Heart left ventricle (tissue), 16 donors: ENCODE data around the gene C10orf120. TPM values are rescaled to one million over a fixed set of nuclear protein-coding genes. Genes with fewer than 3 reads are reported as not detected.

Source experiments
- ATAC-seq, 4 donors: fragments of 200-7000 bp; cut with Tn5 transposase; one replicate each; pipeline ENCODE4 v1.9.1; 2020 to 2022; ENCODE audit warnings: moderate library complexity in 4 of 4, mild to moderate bottlenecking in 3 of 4, moderate number of reproducible peaks in 1 of 4
- DNase-seq, 5 donors: peaks; one replicate each; pipeline ENCODE4 v3.0.0-alpha.2; 2020
- H3K27ac ChIP-seq, 12 donors: fragments of 200-600 bp; sonication (generic) in 4 of 12; one replicate each; pipeline versions ENCODE4 v1.5.0 to v1.8.0; 2016 to 2022; ENCODE audit warnings: mild to moderate bottlenecking in 2 of 12
- H3K27me3 ChIP-seq, 9 donors: fragments of 200-600 bp; sonication (generic) in 2 of 9; one replicate each; pipeline versions ENCODE4 v1.5.1 to v1.8.0; 2016 to 2022; ENCODE audit warnings: mild to moderate bottlenecking in 3 of 9
- H3K36me3 ChIP-seq, 9 donors: fragments of 200-600 bp; sonication (generic) in 2 of 9; one replicate each; pipeline versions ENCODE4 v1.5.0 to v1.8.0; 2018 to 2022; ENCODE audit warnings: mild to moderate bottlenecking in 2 of 9
- H3K4me1 ChIP-seq, 12 donors: fragments of 200-600 bp; sonication (generic) in 4 of 12; one replicate each; pipeline versions ENCODE4 v1.5.0 to v1.8.0; 2016 to 2022; ENCODE audit warnings: mild to moderate bottlenecking in 3 of 12
- H3K4me3 ChIP-seq, 12 donors: fragments of 200-600 bp; sonication (generic) in 4 of 12; one replicate each; pipeline versions ENCODE4 v1.5.0 to v1.8.0; 2017 to 2022; ENCODE audit warnings: mild to moderate bottlenecking in 9 of 12, moderate library complexity in 4 of 12
- H3K9me3 ChIP-seq, 12 donors: fragments of 200-600 bp; sonication (generic) in 4 of 12; one replicate each; pipeline versions ENCODE4 v1.5.0 to v1.8.0; 2016 to 2022; ENCODE audit warnings: mild to moderate bottlenecking in 1 of 12
- POLR2A ChIP-seq, 2 donors: fragments of 450-650 bp; IDR thresholded peaks; one replicate each; pipeline ENCODE4 v1.6.1; 2017; ENCODE audit warnings: antibody characterized with exemption in 2 of 2, mild to moderate bottlenecking in 2 of 2, moderate library complexity in 2 of 2
- WGBS, 4 donors: extraction: QIAGEN DNeasy Blood & Tissue Kit in 2 of 4; methylation state at CpG; one replicate each; pipeline versions ENCODE4 v1.1.5 to v1.1.7; 2013 to 2018; 5-methylcytosine and 5-hydroxymethylcytosine counted together
- intact Hi-C, 10 donors: fragments of 100-400 bp; cut with DNase I; formaldehyde crosslinking; loops; one replicate each; pipeline versions ENCODE4 v1.11.1 to v1.14.2; 2022
- long read RNA-seq, 3 donors: library from polyadenylated mRNA; unstranded; transcript quantifications; one replicate each; pipeline ENCODE4 v2.0.0, GENCODE V29; 2020 to 2021
- polyA plus RNA-seq, 2 donors: library from polyadenylated mRNA; stranded (reverse); fragments of 200-250 nt; gene quantifications; one replicate each; pipeline ENCODE4 v1.2.3, GENCODE V29; 2013
- total RNA-seq, 9 donors: library from RNA; depleted of rRNA in 2 of 9; stranded (reverse); fragments of >200 nt in 2 of 9; fragmentation: NEBNext Ultra II Directional in 3 of 9; extraction: Animal tissue kit (Norgen Biotek cat#: 25700) in 3 of 9; gene quantifications; one replicate each; pipeline versions ENCODE4 v1.1.0 to v1.2.4, GENCODE V29; 2016 to 2023
- TF ChIP-seq, protein P1 (sequence below), 12 donors: fragments of 200-600 bp; sonication (generic) in 4 of 12; IDR thresholded peaks; one replicate each; pipeline versions ENCODE4 v1.5.0 to v1.8.0; 2018 to 2022; ENCODE audit warnings: antibody characterized with exemption in 12 of 12, mild to moderate bottlenecking in 5 of 12
- donor health status: ischemic (EF 13 %, LVEDD 7.1; RV severe dilation, severe dysfunction).
- donor health status: healthy with polysubstance abuse.
- donor health status: DM: no; HTN: yes; CAD: no.
- donor health status: DM: no; HTN: no; CAD: no.
- donor health status: ischemic (EF 25% LVEDD 6.9; RV normal size, moderate dysfunction).
- donor health status: ischemic (EF 25% LVEDD 5.7; RV mildly dilated, moderate dysfunction).
- donor health status: healthy.
- donor health status: DM: yes; HTN: yes; CAD: no.
- donor health status: ischemic (EF 35%, LVEDD 5.7; RV mildly dilated, moderate dysfunction).
- donor health status: nonischemic (EF 11% LVEDD 7.7; RV severe dilation, severe dysfunction).
- donor health status: DM: yes; HTN: yes; CAD: no.
- donor health status: PGD.
- donor health status: ischemic (EF 29% LVEDD 5.4; RV normal size, mild dysfunction).
- donor health status: nonischemic (EF 23%, LVEDD 6.1; RV moderate dilation, normal function).

Gene C10orf120
- not detected for total RNA-seq
- polyA plus RNA-seq = not detected
- long read RNA-seq, donor 1 = 0 reads
- long read RNA-seq, donor 2 = 0 reads
- long read RNA-seq, donor 3 = 0 reads

DNA sequence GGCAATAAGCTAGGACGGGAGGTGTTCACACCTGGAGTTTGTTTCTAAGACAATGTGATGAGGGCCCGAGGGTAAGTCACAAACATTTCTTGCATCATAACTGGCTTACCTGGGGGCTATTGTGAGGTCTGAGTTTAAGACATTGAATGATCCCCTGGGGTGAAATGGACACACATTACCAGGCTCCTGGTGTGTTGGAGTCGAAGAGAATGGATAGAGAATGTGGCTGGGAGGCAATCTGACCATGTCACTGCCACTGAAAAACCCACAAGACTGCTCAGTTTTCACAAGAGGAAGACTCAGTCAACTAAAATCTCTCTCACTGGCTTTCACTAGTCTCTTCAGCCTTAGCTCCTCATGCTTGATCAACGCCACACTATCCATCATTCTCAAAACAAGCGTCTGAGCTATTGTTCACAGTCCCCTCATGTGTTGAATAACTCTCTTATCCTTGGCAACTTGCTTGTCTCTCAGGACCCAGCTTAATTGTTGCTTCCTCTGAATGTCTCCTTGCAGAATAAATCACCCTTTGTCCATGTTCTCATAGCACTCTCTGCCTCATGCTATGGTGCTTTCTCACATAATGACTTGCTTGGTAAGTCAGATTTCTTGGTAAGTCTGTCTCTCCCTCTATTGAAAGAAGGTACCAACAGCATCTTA, at the start of gene C10orf120:
TSS of gene C10orf120 (minus strand) at position 51 of the 660 bp plus-strand sequence. CDS start 56 bp downstream, outside the sequence.
- Histone ChIP-seq H3K4me3 (no peak within 1 kb of the TSS), H3K9me3 (no peaks in the 10 kb centered on the region), H3K27me3 (no peaks in the 10 kb centered on the region), H3K36me3 (no peaks in the 10 kb centered on the region), H3K27ac (no peak within 1 kb of the TSS), H3K4me1 (no peaks in the 10 kb centered on the region)
- DNase-seq = no peak
- ATAC-seq = no peak
- intact Hi-C loops = loop anchor here in 9 of 10 donors (5.0 to 10.0 kb wide), 7 partner anchors 53 to 425 kb away; partner anchors contain the start of genes DMBT1 (in 2 of the 9) and BTBD16 (in 1 of the 9)
- TF ChIP-seq, protein P1, sequence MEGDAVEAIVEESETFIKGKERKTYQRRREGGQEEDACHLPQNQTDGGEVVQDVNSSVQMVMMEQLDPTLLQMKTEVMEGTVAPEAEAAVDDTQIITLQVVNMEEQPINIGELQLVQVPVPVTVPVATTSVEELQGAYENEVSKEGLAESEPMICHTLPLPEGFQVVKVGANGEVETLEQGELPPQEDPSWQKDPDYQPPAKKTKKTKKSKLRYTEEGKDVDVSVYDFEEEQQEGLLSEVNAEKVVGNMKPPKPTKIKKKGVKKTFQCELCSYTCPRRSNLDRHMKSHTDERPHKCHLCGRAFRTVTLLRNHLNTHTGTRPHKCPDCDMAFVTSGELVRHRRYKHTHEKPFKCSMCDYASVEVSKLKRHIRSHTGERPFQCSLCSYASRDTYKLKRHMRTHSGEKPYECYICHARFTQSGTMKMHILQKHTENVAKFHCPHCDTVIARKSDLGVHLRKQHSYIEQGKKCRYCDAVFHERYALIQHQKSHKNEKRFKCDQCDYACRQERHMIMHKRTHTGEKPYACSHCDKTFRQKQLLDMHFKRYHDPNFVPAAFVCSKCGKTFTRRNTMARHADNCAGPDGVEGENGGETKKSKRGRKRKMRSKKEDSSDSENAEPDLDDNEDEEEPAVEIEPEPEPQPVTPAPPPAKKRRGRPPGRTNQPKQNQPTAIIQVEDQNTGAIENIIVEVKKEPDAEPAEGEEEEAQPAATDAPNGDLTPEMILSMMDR (IDR thresholded peaks at IDR 0.05) = no peak
- TF ChIP-seq POLR2A (IDR thresholded peaks at IDR 0.05) = no peak
- 81 to 86% (median 82%) methylated on average over 5 of the region's 5 CpGs for WGBS, 4 donors

DNA sequence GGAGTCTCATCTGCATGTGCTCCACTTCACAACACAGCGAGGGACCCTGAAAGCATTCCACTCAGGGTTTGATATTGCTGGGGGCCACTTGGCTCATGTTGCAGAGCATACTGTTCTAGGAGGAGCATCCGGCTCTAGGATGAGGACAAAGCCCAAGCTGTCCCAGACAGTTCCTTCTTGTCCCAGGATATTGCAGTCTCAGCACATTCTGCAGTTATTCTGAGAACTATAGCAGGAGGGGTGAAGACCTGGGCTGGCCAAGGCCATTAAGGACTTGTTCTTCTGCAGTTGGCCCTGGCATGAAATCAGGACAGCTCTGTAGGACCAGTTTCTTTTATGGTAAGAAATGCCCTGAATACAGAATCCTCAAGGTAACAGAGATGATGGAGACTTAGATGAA, 48.9 kb upstream of the C10orf120 start:
- no peaks in the 10 kb centered on the region for H3K36me3 ChIP-seq
- no peak overlapping the region for H3K4me3 ChIP-seq
- H3K9me3 ChIP-seq = no peaks in the 10 kb centered on the region
- no peak for ATAC-seq
- no peak for TF ChIP-seq POLR2A (IDR thresholded peaks at IDR 0.05)
- TF ChIP-seq, protein P1 (IDR thresholded peaks at IDR 0.05) = no peak
- DNase-seq = no peak
- peaks cover 0 to 8% (median 0%) of the 10 kb centered on the region in 9 donors for H3K27me3 ChIP-seq
- no peaks in the 10 kb centered on the region for H3K4me1 ChIP-seq
- intact Hi-C loops = no loop called here
- H3K27ac ChIP-seq = no peak overlapping the region
- 58 to 83% (median 67%) methylated on average over 2 of the region's 2 CpGs for WGBS, 4 donors

DNA sequence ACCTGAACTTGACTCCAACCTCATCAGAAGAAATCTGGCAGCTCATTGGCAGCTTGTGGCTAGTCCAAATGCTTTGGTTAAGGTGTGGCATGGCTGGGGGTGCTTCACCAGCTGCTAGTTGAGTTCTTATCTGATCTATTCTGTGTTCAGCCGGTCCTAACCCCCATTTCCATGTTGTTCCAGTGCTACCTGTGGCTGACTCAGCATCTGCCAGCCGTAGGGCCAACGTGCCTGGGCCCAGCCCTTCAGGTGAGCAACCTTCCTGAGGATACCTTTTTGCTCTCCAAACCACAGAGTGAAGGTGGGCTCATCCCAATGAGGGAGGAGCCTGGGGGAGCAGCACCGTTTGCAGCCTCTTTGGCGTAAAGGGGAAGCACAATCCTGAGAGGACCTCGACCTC, 46.8 kb upstream of the C10orf120 start:
- Histone ChIP-seq H3K27me3 (peaks cover 0 to 9% (median 0%) of the 10 kb centered on the region in 9 donors), H3K36me3 (no peaks in the 10 kb centered on the region), H3K27ac (no peak overlapping the region), H3K4me1 (no peaks in the 10 kb centered on the region), H3K9me3 (no peaks in the 10 kb centered on the region), H3K4me3 (no peak overlapping the region)
- 60 to 65% (median 64%) methylated on average over 6 of the region's 6 CpGs for WGBS, 4 donors
- intact Hi-C loops = no loop called here
- ATAC-seq (no peak), DNase-seq (no peak)
- TF ChIP-seq, protein P1 (IDR thresholded peaks at IDR 0.05) = no peak
- TF ChIP-seq POLR2A (IDR thresholded peaks at IDR 0.05) = no peak

DNA sequence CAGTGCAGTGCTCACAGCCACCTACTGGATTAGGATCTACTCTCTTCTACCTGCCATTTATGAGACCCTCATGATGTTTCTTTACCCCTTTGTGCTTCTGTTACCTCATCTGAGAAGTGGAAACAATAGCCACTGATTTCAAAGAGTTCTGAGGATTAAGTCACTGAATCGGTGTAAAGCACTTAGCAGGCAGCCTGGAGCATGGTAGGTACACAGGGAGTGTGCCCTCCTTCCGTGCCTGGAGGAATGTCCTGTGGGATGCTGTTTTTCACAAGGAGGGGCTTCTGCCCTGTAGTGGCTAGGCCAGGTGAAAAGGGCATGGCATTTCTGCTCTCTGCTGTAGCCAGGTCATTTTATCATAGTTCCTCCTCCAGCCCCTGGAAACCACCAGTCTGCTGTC, 44.6 kb upstream of the C10orf120 start:
- H3K27me3 ChIP-seq = peaks cover 0 to 9% (median 0%) of the 10 kb centered on the region in 9 donors
- intact Hi-C loops = no loop called here
- WGBS, 4 donors = 41 to 59% (median 58%) methylated on average over 2 of the region's 2 CpGs
- no peak overlapping the region for H3K4me3 ChIP-seq
- DNase-seq (no peak), ATAC-seq (no peak)
- TF ChIP-seq, protein P1 (IDR thresholded peaks at IDR 0.05) = no peak
- no peak for TF ChIP-seq POLR2A (IDR thresholded peaks at IDR 0.05)
- H3K36me3 ChIP-seq = no peaks in the 10 kb centered on the region
- no peaks in the 10 kb centered on the region for H3K4me1 ChIP-seq
- H3K27ac ChIP-seq = no peak overlapping the region
- H3K9me3 ChIP-seq = no peaks in the 10 kb centered on the region
